Measurements from ENCODE around the gene ANO4.

ANO4 gene

DNA sequence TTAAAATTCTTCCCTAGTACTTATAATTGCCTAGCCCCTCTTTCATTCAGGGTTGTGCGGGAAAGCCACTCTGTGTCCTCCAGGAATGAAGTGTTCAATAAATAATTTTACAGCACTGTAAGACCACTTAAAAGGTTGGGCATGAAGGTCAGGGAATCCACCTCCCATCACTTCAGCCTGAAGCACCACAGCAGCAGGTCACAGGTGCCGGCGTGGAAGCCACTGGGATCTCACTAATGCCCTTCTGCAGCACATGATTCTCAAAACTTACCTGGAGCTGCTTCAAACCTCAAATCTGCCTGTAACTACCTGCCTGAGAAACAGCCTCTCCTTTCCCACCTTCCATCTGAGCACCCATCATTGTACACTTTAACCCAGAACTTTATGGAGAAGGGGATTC lies 159.5 kb downstream of the ANO4 start:
- in situ Hi-C loops (cut with HindIII; ENCODE audit: low sequenced_read_pairs): no loop called here
- TF ChIP-seq, protein P1, sequence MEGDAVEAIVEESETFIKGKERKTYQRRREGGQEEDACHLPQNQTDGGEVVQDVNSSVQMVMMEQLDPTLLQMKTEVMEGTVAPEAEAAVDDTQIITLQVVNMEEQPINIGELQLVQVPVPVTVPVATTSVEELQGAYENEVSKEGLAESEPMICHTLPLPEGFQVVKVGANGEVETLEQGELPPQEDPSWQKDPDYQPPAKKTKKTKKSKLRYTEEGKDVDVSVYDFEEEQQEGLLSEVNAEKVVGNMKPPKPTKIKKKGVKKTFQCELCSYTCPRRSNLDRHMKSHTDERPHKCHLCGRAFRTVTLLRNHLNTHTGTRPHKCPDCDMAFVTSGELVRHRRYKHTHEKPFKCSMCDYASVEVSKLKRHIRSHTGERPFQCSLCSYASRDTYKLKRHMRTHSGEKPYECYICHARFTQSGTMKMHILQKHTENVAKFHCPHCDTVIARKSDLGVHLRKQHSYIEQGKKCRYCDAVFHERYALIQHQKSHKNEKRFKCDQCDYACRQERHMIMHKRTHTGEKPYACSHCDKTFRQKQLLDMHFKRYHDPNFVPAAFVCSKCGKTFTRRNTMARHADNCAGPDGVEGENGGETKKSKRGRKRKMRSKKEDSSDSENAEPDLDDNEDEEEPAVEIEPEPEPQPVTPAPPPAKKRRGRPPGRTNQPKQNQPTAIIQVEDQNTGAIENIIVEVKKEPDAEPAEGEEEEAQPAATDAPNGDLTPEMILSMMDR (IDR thresholded peaks at IDR 0.05; ENCODE audit: low read depth, low read length): no peak
- no peak for DNase-seq (ENCODE audit: low read depth, low spot score)
- no peak overlapping the region for H3K4me3 ChIP-seq (ENCODE audit: low read depth, low read length)

GRCh38 chr12:100955139-100955538 lies 160.6 kb downstream of the ANO4 start:
- TF ChIP-seq, protein P1 (IDR thresholded peaks at IDR 0.05; ENCODE audit: low read depth, low read length): no peak
- in situ Hi-C loops (cut with HindIII; ENCODE audit: low sequenced_read_pairs): no loop called here
- H3K4me3 ChIP-seq (ENCODE audit: low read depth, low read length): no peak overlapping the region
- DNase-seq (ENCODE audit: low read depth, low spot score): peak; percentile 90

- TF ChIP-seq, protein P1 (IDR thresholded peaks at IDR 0.05; ENCODE audit: low read depth, low read length): no peak
- DNase-seq (ENCODE audit: low read depth, low spot score): peak; percentile 12
- H3K4me3 ChIP-seq (ENCODE audit: low read depth, low read length): no peak overlapping the region
- in situ Hi-C loops (cut with HindIII; ENCODE audit: low sequenced_read_pairs): no loop called here
Measured at GRCh38 chr12:100956311-100956852, 161.8 kb downstream of the ANO4 start.

DNA sequence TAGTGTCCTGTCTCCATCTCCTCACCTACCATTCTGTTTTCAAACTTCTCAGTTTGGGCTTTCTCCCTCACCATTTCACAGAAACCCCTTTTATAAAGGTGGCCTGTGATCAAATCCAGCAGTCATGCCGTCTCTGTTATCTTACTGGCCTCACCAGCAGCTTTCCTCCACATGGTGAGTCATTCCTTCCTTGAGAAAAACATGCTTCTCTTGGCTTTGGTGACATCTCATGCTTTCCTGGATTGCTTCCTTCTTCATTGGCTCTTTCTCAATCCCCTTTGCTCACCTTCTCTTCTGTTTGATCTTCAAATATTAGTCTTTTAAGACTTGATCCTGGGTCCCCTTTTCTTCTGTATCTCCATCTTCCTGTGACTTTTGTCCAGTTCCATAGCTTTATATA lies 164.9 kb downstream of the ANO4 start:
- no peak overlapping the region for H3K4me3 ChIP-seq (ENCODE audit: low read depth, low read length)
- TF ChIP-seq, protein P1 (IDR thresholded peaks at IDR 0.05; ENCODE audit: low read depth, low read length): no peak
- peak; percentile 74 for DNase-seq (ENCODE audit: low read depth, low spot score)
- in situ Hi-C loops (cut with HindIII; ENCODE audit: low sequenced_read_pairs): no loop called here

GRCh38 chr12:100962086-100962712 lies 167.6 kb downstream of the ANO4 start:
- no peak overlapping the region for H3K4me3 ChIP-seq (ENCODE audit: low read depth, low read length)
- in situ Hi-C loops (cut with HindIII; ENCODE audit: low sequenced_read_pairs): no loop called here
- no peak for DNase-seq (ENCODE audit: low read depth, low spot score)
- TF ChIP-seq, protein P1 (IDR thresholded peaks at IDR 0.05; ENCODE audit: low read depth, low read length): no peak

DNA sequence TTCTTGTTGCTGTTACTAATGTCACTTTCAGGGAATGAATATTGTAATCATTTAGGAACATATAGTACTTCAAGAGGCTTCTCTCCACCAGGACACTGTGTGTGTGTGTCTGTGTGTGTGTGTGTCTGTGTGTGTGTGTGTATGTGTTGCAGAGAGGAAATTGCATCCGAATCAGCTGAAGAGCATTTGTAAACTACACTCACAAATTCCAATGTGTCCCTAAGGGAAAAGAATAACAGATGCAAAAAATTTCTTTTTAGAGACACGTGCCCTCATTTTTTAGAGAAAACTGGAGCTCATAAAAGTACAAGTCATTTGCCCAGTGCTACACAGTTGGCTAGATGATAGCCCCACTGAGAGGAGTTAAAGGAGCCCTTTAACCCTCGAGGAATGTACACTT lies 168.8 kb downstream of the ANO4 start:
- no peak overlapping the region for H3K4me3 ChIP-seq (ENCODE audit: low read depth, low read length)
- DNase-seq (ENCODE audit: low read depth, low spot score): no peak
- TF ChIP-seq, protein P1 (IDR thresholded peaks at IDR 0.05; ENCODE audit: low read depth, low read length): no peak
- in situ Hi-C loops (cut with HindIII; ENCODE audit: low sequenced_read_pairs): no loop called here
